Prostate gland (tissue), 2 donors: Measurements from ENCODE around the gene PKMYT1. TPM values are rescaled to one million over a fixed set of nuclear protein-coding genes. Genes with fewer than 3 reads are reported as not detected.

ENCODE experiments used
- DNase-seq: peaks from one replicate; pipeline ENCODE4 v3.0.0-alpha.2; 2019; ENCODE audit warnings: low spot score
- H3K27ac ChIP-seq, 2 donors: fragments of 200-600 bp; sonication (generic); 2 replicates each; pipeline ENCODE4 v1.5.1; 2017 to 2019
- H3K27me3 ChIP-seq: fragments of 200-600 bp; sonication (generic); replicated peaks from 2 replicates; pipeline ENCODE4 v1.5.1; 2019; ENCODE audit not compliant: insufficient read depth
- H3K36me3 ChIP-seq, 2 donors: fragments of 200-600 bp; sonication (generic); 1 replicate in 1 of 2; 2 replicates in 1 of 2; pipeline versions ENCODE4 v1.5.1 to v1.8.1; 2017 to 2019
- H3K4me1 ChIP-seq: fragments of 200-600 bp; sonication (generic); replicated peaks from 2 replicates; pipeline ENCODE4 v1.5.1; 2019
- H3K4me3 ChIP-seq, 2 donors: fragments of 200-600 bp; sonication (generic); 2 replicates each; pipeline ENCODE4 v1.5.1; 2017 to 2019
- H3K9me3 ChIP-seq: fragments of 200-600 bp; sonication (generic); 2 replicates; pipeline ENCODE4 v1.5.1; 2017
- POLR2A ChIP-seq: fragments of 450-650 bp; IDR thresholded peaks from one replicate; pipeline ENCODE4 v1.6.1; 2016; ENCODE audit warnings: antibody characterized with exemption, mild to moderate bottlenecking
- POLR2AphosphoS5 ChIP-seq: sonication (generic); formaldehyde crosslinking; IDR thresholded peaks from one replicate; pipeline ENCODE4 v1.6.1; 2017; ENCODE audit warnings: antibody characterized with exemption
- WGBS: methylation state at CpG from one replicate; pipeline ENCODE4 v1.1.5; 2018; 5-methylcytosine and 5-hydroxymethylcytosine counted together
- intact Hi-C: fragments of 100-400 bp; cut with DNase I; formaldehyde crosslinking; loops from one replicate; pipeline ENCODE4 v1.14.2; 2022
- total RNA-seq, 2 donors: library from RNA; depleted of rRNA; stranded (reverse); fragments of >200 nt; gene quantifications; one replicate each; pipeline ENCODE4 v1.1.0, GENCODE V29; 2016
- TF ChIP-seq, protein P1 (sequence below), 4 experiments: fragments of 200-600 bp in 2 of 4; fragments of 450-650 bp in 2 of 4; sonication (generic) in 2 of 4; IDR thresholded peaks; 1 replicate in 3 of 4; 2 replicates in 1 of 4; pipeline ENCODE4 v1.5.1; 2016 to 2019; ENCODE audit warnings: antibody characterized with exemption in 4 of 4, mild to moderate bottlenecking in 2 of 4, moderate library complexity in 2 of 4

PKMYT1 gene
- total RNA-seq, 2 donors from 2014 or later: 4.1 to 25.5 TPM

DNA sequence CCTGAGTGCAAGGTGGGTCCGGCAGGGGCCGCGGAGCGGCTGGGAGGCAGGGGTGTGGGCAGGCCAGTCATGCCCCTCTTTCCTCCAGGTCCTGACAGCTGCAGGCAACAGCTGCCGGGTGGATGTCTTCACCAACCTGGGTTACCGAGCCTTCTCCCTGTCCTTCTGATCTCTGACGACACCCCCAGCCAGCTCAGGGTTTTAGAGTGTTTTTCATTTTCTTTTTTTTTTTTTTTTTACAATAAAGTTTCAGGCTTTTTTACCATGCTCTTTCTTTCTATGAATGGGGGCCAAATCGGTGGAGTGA lies 47.2 kb upstream of the PKMYT1 start:
- intact Hi-C loops: no loop called here
- WGBS: 87% methylated on average over 8 of the region's 8 CpGs

DNA sequence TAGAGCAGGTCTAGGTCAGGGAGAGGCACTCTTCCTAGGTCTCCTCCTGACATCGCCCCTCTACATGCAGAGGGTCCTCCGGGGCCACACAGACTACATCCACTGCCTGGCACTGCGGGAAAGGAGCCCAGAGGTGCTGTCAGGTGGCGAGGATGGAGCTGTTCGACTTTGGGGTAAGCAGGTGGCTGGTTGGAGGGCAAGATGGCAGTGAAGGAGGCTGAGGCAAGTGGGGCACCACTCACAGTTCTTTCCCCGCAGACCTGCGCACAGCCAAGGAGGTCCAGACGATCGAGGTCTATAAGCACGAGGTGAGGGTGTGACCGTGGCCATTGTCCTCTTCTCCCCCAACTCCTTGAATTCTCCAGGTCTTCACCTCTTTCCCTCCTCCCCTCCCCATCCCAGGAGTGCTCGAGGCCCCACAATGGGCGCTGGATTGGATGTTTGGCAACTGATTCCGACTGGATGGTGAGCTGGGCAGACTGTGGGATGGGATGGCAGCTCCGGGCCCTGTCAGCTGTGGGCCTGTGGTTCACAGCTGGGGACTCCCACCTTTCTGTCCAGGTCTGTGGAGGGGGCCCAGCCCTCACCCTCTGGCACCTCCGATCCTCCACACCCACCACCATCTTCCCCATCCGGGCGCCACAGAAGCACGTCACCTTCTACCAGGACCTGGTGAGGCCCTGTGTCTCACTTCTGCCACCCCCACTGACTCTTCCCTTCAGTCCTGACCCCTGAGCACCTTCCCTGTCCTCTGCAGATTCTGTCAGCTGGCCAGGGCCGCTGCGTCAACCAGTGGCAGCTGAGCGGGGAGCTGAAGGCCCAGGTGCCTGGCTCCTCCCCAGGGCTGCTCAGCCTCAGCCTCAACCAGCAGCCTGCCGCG lies 46.6 kb upstream of the PKMYT1 start:
- H3K9me3 ChIP-seq: no peaks in the 10 kb centered on the region
- intact Hi-C loops: no loop called here
- DNase-seq: no peak
- H3K4me1 ChIP-seq: peaks cover 25% of the 10 kb centered on the region
- 95% methylated on average over 24 of the region's 24 CpGs for WGBS
- no peak overlapping the region for H3K27ac ChIP-seq
- no peak overlapping the region for H3K4me3 ChIP-seq
- no peaks in the 10 kb centered on the region for H3K36me3 ChIP-seq
- TF ChIP-seq POLR2AphosphoS5 (no peak), POLR2A (no peak)
- TF ChIP-seq, protein P1, sequence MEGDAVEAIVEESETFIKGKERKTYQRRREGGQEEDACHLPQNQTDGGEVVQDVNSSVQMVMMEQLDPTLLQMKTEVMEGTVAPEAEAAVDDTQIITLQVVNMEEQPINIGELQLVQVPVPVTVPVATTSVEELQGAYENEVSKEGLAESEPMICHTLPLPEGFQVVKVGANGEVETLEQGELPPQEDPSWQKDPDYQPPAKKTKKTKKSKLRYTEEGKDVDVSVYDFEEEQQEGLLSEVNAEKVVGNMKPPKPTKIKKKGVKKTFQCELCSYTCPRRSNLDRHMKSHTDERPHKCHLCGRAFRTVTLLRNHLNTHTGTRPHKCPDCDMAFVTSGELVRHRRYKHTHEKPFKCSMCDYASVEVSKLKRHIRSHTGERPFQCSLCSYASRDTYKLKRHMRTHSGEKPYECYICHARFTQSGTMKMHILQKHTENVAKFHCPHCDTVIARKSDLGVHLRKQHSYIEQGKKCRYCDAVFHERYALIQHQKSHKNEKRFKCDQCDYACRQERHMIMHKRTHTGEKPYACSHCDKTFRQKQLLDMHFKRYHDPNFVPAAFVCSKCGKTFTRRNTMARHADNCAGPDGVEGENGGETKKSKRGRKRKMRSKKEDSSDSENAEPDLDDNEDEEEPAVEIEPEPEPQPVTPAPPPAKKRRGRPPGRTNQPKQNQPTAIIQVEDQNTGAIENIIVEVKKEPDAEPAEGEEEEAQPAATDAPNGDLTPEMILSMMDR (IDR thresholded peaks at IDR 0.05): no peak
- no peaks in the 10 kb centered on the region for H3K27me3 ChIP-seq

More for the DNA sequence above, 47.2 kb upstream of the PKMYT1 start:
- H3K4me3 ChIP-seq: no peak overlapping the region
- no peak overlapping the region for H3K27ac ChIP-seq
- TF ChIP-seq POLR2A (no peak), POLR2AphosphoS5 (no peak)
- TF ChIP-seq, protein P1 (IDR thresholded peaks at IDR 0.05): no peak
- H3K9me3 ChIP-seq: no peaks in the 10 kb centered on the region
- H3K36me3 ChIP-seq: no peaks in the 10 kb centered on the region
- H3K4me1 ChIP-seq: peaks cover 19% of the 10 kb centered on the region
- no peaks in the 10 kb centered on the region for H3K27me3 ChIP-seq
- DNase-seq: no peak

DNA sequence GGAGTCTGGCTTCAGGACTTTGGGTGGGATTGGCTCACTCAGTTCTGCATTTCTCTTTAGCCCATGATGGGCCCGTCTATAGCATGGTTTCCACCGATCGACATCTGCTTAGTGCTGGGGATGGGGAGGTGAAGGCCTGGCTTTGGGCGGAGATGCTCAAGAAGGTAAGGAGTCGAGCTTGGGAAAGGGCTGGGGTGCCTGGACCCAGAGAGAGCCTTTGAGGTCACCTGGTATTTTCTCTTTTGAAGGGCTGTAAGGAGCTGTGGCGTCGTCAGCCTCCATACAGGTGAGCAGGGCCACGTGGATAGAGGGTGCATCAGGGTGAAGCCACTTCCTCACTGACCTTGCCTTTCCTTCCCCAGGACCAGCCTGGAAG lies 45.7 kb upstream of the PKMYT1 start:
- TF ChIP-seq POLR2A: no peak
- TF ChIP-seq, protein P1 (IDR thresholded peaks at IDR 0.05): no peak
- no peak for TF ChIP-seq POLR2AphosphoS5
- peaks cover 30% of the 10 kb centered on the region for H3K4me1 ChIP-seq
- no peak overlapping the region for H3K4me3 ChIP-seq
- H3K27me3 ChIP-seq: no peaks in the 10 kb centered on the region
- WGBS: 94% methylated on average over 8 of the region's 8 CpGs
- DNase-seq: no peak
- H3K27ac ChIP-seq: no peak overlapping the region
- no peaks in the 10 kb centered on the region for H3K9me3 ChIP-seq
- no peaks in the 10 kb centered on the region for H3K36me3 ChIP-seq
- intact Hi-C loops: no loop called here

DNA sequence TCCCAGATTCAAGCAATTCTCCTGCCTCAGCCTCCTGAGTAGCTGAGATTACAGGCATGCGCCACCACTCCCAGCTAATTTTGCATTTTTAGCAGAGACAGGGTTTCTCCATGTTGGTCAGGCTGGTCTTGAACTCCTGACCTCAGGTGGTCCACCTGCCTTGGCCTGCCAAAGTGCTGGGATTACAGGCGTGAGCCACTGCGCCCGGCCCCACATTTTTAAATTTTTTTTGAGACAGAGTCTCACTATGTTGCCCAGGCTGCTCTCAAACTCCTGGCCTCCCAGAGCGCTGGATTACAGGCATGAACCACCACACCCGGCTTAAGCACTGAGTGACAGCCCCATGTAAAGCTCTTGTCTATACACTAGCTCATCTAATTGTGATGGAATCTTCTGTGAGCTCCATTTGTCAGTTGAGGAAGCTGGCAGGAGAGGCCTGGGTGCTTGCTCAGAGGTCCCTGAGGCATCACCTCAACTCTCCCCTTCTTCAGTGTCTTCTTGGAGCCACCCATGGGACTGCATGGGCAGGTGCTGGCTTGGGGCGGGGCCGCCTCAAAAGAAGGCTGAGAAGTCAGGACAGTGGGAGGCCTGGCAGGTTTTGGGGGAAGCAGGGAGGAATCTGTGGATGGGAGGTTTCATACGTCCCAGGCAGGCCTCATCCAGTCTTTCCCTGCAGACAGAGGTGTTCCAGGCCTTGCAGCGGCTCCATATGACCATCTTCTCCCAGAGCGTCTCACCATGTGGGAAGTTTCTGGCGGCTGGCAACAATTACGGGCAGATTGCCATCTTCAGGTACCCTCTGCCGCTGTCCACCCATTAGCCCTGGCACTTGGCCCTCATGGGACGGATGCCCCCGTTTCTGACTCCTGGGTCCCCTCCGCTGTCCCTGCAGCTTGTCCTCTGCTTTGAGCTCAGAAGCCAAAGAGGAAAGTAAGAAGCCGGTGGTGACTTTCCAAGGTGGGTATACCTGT lies 45.1 kb upstream of the PKMYT1 start:
- Histone ChIP-seq H3K9me3 (no peaks in the 10 kb centered on the region), H3K27me3 (no peaks in the 10 kb centered on the region), H3K4me1 (peaks cover 30% of the 10 kb centered on the region), H3K27ac (no peak overlapping the region), H3K4me3 (no peak overlapping the region), H3K36me3 (no peaks in the 10 kb centered on the region)
- 95% methylated on average over 18 of the region's 18 CpGs for WGBS
- DNase-seq: no peak
- intact Hi-C loops: no loop called here
- TF ChIP-seq POLR2A (no peak), POLR2AphosphoS5 (no peak)
- TF ChIP-seq, protein P1 (IDR thresholded peaks at IDR 0.05): no peak
